Endothelial cell of umbilical vein (primary cell): Measurements from ENCODE around the gene PKP3. TPM values are rescaled to one million over a fixed set of nuclear protein-coding genes. Genes with fewer than 3 reads are reported as not detected.

ENCODE experiments used
- BruUV-seq: library from RNA; stranded (reverse); fragments of 400-500 nt; replicated peaks from 2 replicates; lab custom pipeline; 2021; lab: Mats Ljungman, UMichigan
- CTCF ChIA-PET: fragments of 300-600, 350-600 bp; sonication (Branson Sonifier 250); formaldehyde crosslinking; loops from one replicate; lab custom pipeline; 2021; ENCODE audit warnings: antibody characterized with exemption, inconsistent platforms; lab: Charles Lee
- POLR2A ChIA-PET: fragments of 300-600, 350-600 bp; sonication (Branson Sonifier 250); formaldehyde crosslinking; loops from one replicate; lab custom pipeline; 2021; ENCODE audit warnings: antibody characterized with exemption, inconsistent platforms; lab: Charles Lee
- DNase-seq: peaks from one replicate; pipeline ENCODE4 v3.0.0-alpha.2; 2011; ENCODE audit warnings: low read depth, low spot score
- FAIRE-seq: peaks from 2 replicates; lab custom pipeline; 2011; peaks lifted over from hg19 to GRCh38; lab: Jason Lieb, UNC
- H2AFZ ChIP-seq: 2 replicates; pipeline ENCODE4 v1.6.0; 2012; ENCODE audit warnings: low read depth, low read length, control low read depth, inconsistent platforms
- H3K27ac ChIP-seq: 2 replicates; pipeline ENCODE4 v1.5.1; 2011; ENCODE audit warnings: low read depth, mild to moderate bottlenecking, control low read depth, low read length, moderate library complexity; ENCODE audit not compliant: insufficient read depth
- H3K27me3 ChIP-seq, 2 experiments: 2 replicates each; pipeline versions ENCODE4 v1.6.0 to v1.6.1; 2011; ENCODE audit warnings: low read length in 2 of 2, mixed read lengths in 1 of 2; ENCODE audit not compliant: control insufficient read depth in 2 of 2, insufficient read depth in 2 of 2
- H3K36me3 ChIP-seq, 2 experiments: 2 replicates in 1 of 2; 3 replicates in 1 of 2; pipeline ENCODE4 v1.5.1; 2011; ENCODE audit warnings: low read length in 2 of 2, mild to moderate bottlenecking in 1 of 2, moderate library complexity in 1 of 2; ENCODE audit not compliant: control insufficient read depth in 2 of 2, insufficient read depth in 2 of 2; ENCODE audit errors: extremely low read depth in 1 of 2
- H3K4me1 ChIP-seq: 3 replicates; pipeline ENCODE4 v1.5.1; 2011; ENCODE audit warnings: mild to moderate bottlenecking, low read length; ENCODE audit not compliant: control insufficient read depth, insufficient read depth; ENCODE audit errors: extremely low read depth
- H3K4me2 ChIP-seq: 2 replicates; pipeline ENCODE4 v1.6.1; 2011; ENCODE audit warnings: low read length, control low read depth, mixed read lengths; ENCODE audit not compliant: insufficient read depth
- H3K4me3 ChIP-seq, 3 experiments: fragments of 200-600 bp in 1 of 3; sonication (generic), shearing (Covaris generic) in 1 of 3; replicated peaks in 1 of 3; 2 replicates each; pipeline ENCODE4 v1.5.1; 2011 to 2016; ENCODE audit warnings: control low read depth in 3 of 3, low read length in 3 of 3, mild to moderate bottlenecking in 2 of 3, inconsistent platforms in 1 of 3, low read depth in 1 of 3, moderate library complexity in 1 of 3; ENCODE audit not compliant: insufficient read depth in 1 of 3
- H3K79me2 ChIP-seq: 2 replicates; pipeline ENCODE4 v1.6.0; 2012; ENCODE audit warnings: low read length, inconsistent platforms; ENCODE audit not compliant: control insufficient read depth, insufficient read depth
- H3K9ac ChIP-seq: replicated peaks from 2 replicates; pipeline ENCODE3; 2011; ENCODE audit warnings: low read length, control low read depth; ENCODE audit not compliant: insufficient read depth; ENCODE audit errors: extremely low read depth
- H3K9me1 ChIP-seq: replicated peaks from 3 replicates; pipeline ENCODE4 v1.6.0; 2011; ENCODE audit warnings: mild to moderate bottlenecking, low read length; ENCODE audit not compliant: control insufficient read depth, insufficient read depth; ENCODE audit errors: extremely low read depth
- H3K9me3 ChIP-seq: replicated peaks from 2 replicates; pipeline ENCODE4 v1.5.1; 2012; ENCODE audit warnings: low read length, inconsistent platforms; ENCODE audit not compliant: control insufficient read depth, insufficient read depth
- H4K20me1 ChIP-seq: replicated peaks from 2 replicates; pipeline ENCODE3; 2011; ENCODE audit warnings: mild to moderate bottlenecking, low read length; ENCODE audit not compliant: control insufficient read depth, insufficient read depth; ENCODE audit errors: extremely low read depth
- FOS ChIP-seq: IDR thresholded peaks from 2 replicates; pipeline ENCODE4 v1.6.1; 2011; ENCODE audit warnings: mild to moderate bottlenecking, low read length, moderate library complexity, borderline replicate concordance; ENCODE audit not compliant: insufficient read depth
- GATA2 ChIP-seq: IDR thresholded peaks from 2 replicates; pipeline ENCODE4 v1.7.0; 2011; ENCODE audit warnings: low read depth, mild to moderate bottlenecking, moderate library complexity, mixed read lengths, low read length; ENCODE audit not compliant: insufficient read length, insufficient read depth
- JUN ChIP-seq: IDR thresholded peaks from 2 replicates; pipeline ENCODE4 v1.6.1; 2011; ENCODE audit warnings: borderline replicate concordance, low read depth; ENCODE audit not compliant: insufficient read length, insufficient read depth
- POLR2A ChIP-seq: IDR thresholded peaks from 2 replicates; pipeline ENCODE4 v1.6.1; 2012; ENCODE audit warnings: low read depth, mild to moderate bottlenecking, control low read depth, low read length
- POLR2AphosphoS5 ChIP-seq: IDR thresholded peaks from 2 replicates; pipeline ENCODE4 v1.6.1; 2012; ENCODE audit warnings: low read depth, mild to moderate bottlenecking, control low read depth, low read length, moderate library complexity; ENCODE audit not compliant: insufficient read depth
- dilution Hi-C: fragments of 300-500 bp; cut with MboI; formaldehyde crosslinking; loops from one replicate; pipeline ENCODE4 v1.15.0; 2019; ENCODE audit warnings: low sequenced_read_pairs; ENCODE audit not compliant: extremely low pct_ligation_motif_present
- intact Hi-C: fragments of 100-400 bp; cut with micrococcal nuclease; formaldehyde crosslinking; loops from one replicate; pipeline ENCODE4 v1.10.0; 2022
- polyA plus RNA-seq, 4 experiments: library from polyadenylated mRNA; depleted of rRNA in 3 of 4; stranded (reverse) in 3 of 4; unstranded in 1 of 4; fragments of >200 nt; gene quantifications; 2 replicates each; pipeline versions ENCODE4 v1.2.1 to v1.2.3, GENCODE V29; 2011 to 2012; ENCODE audit warnings: missing spikeins in 1 of 4
- total RNA-seq: library from RNA; stranded (reverse); gene quantifications from 2 replicates; pipeline ENCODE4 v1.2.3, GENCODE V29; 2021
- TF ChIP-seq, protein P1 (sequence below): IDR thresholded peaks from 2 replicates; pipeline ENCODE4 v1.6.1; 2011; ENCODE audit not compliant: insufficient read depth, insufficient read length
- TF ChIP-seq, protein P2 (sequence below), 2 donors: IDR thresholded peaks; 1 replicate in 1 of 2; 2 replicates in 1 of 2; pipeline ENCODE4 v1.5.1; 2011; ENCODE audit warnings: low read length in 2 of 2, mild to moderate bottlenecking in 2 of 2, moderate library complexity in 2 of 2, control low read depth in 1 of 2, inconsistent platforms in 1 of 2, low read depth in 1 of 2; ENCODE audit not compliant: insufficient read depth in 1 of 2; ENCODE audit errors: extremely low read depth in 1 of 2

Gene PKP3
- total and polyA plus RNA-seq, 2 donors (not counting 3 experiments of a cell fraction or from before 2014, with no cell fraction given): 0.27 to 0.59 TPM

- Histone ChIP-seq H3K4me1 (no peaks in the 10 kb centered on the region), H3K9ac (no peak overlapping the region), H3K36me3 (no peaks in the 10 kb centered on the region), H3K9me1 (no peaks in the 10 kb centered on the region), H3K27me3 (peaks cover 0 to 9% of the 10 kb centered on the region in 2 experiments), H3K79me2 (no peaks in the 10 kb centered on the region), H4K20me1 (no peaks in the 10 kb centered on the region), H3K4me2 (no peak overlapping the region), H3K9me3 (no peaks in the 10 kb centered on the region), H2AFZ (no peak overlapping the region), H3K4me3 (no peak overlapping the region), H3K27ac (no peak overlapping the region)
- intact Hi-C loops (no loop called here), dilution Hi-C loops (no loop called here)
- ChIA-PET CTCF (no interaction called here), POLR2A (no interaction called here)
- BruUV-seq: no TSS peak
- no peak for TF ChIP-seq GATA2
- TF ChIP-seq, protein P1, sequence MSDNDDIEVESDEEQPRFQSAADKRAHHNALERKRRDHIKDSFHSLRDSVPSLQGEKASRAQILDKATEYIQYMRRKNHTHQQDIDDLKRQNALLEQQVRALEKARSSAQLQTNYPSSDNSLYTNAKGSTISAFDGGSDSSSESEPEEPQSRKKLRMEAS: no peak
- FAIRE-seq (no peak), DNase-seq (no peak)
These were observed 35.4 kb downstream of the PKP3 start for GRCh38 chr11:429391-429790.

DNA sequence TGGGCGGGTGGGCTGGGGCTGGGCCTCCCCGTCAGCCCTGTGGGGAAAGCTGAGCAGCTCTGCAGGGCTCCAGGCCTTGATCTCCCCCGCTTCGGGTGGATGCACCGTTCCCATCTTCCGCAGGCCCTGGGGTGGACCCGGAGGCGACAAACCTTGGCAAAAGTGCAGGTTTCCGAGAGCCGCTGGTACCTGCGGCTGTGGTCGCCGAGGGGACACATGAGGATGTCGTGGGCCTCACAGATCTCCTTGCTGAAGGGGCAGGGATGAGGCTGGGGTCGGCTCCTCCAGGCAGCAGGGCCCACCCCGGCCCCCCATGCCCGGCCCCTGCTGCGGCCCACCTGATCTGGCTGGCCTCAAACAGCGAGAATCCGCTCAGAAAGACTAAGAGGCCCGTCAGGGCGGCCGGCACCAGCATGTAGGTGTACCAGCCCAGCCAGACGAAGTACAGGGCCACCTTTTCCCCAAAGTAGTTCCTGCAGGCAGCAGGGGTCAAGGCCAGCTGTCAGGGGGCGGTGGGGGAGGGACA lies 36.0 kb downstream of the PKP3 start:
- Histone ChIP-seq H4K20me1 (no peaks in the 10 kb centered on the region), H3K4me2 (no peak overlapping the region), H3K9me3 (no peaks in the 10 kb centered on the region), H3K4me1 (no peaks in the 10 kb centered on the region), H3K9ac (no peak overlapping the region), H3K27ac (no peak overlapping the region), H2AFZ (no peak overlapping the region), H3K9me1 (no peaks in the 10 kb centered on the region), H3K79me2 (no peaks in the 10 kb centered on the region), H3K36me3 (no peaks in the 10 kb centered on the region), H3K27me3 (peaks cover 0 to 5% of the 10 kb centered on the region in 2 experiments), H3K4me3 (no peak overlapping the region)
- BruUV-seq: no TSS peak
- dilution Hi-C loops (no loop called here), intact Hi-C loops (no loop called here)
- CTCF ChIA-PET: no interaction called here
- POLR2A ChIA-PET: no interaction called here
- TF ChIP-seq, protein P2, sequence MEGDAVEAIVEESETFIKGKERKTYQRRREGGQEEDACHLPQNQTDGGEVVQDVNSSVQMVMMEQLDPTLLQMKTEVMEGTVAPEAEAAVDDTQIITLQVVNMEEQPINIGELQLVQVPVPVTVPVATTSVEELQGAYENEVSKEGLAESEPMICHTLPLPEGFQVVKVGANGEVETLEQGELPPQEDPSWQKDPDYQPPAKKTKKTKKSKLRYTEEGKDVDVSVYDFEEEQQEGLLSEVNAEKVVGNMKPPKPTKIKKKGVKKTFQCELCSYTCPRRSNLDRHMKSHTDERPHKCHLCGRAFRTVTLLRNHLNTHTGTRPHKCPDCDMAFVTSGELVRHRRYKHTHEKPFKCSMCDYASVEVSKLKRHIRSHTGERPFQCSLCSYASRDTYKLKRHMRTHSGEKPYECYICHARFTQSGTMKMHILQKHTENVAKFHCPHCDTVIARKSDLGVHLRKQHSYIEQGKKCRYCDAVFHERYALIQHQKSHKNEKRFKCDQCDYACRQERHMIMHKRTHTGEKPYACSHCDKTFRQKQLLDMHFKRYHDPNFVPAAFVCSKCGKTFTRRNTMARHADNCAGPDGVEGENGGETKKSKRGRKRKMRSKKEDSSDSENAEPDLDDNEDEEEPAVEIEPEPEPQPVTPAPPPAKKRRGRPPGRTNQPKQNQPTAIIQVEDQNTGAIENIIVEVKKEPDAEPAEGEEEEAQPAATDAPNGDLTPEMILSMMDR (IDR thresholded peaks at IDR 0.05; ENCODE audit: extremely low read depth in 1 of 2, insufficient read depth in 1 of 2, low read depth in 1 of 2, low read length in 2 of 2): no peak
- TF ChIP-seq GATA2 (no peak), POLR2AphosphoS5 (no peak), JUN (no peak), FOS (no peak), POLR2A (no peak)
- TF ChIP-seq, protein P1: no peak
- DNase-seq: no peak
- no peak for FAIRE-seq
